ENCODE results near the gene STOX1. TPM values are rescaled to one million over a fixed set of nuclear protein-coding genes. Genes with fewer than 3 reads are reported as not detected.

STOX1 gene
- 7.8 and 8.0 TPM in 2 replicates for total RNA-seq
- long read RNA-seq, partial matches to known transcripts = 1 of 2 reads
- long read RNA-seq, other reads (novel, unspliced or antisense) = 1 of 2 reads

GRCh38 chr10:68826764-68827591 lies at the start of gene STOX1:
Gene STOX1 (plus strand): TSS chr10:68827531. CDS start chr10:68827624, 93 bp downstream.
- Mint-ChIP-seq H3K9me3 (ENCODE audit: low read depth) (no peaks in the 10 kb centered on the region), H3K4me3 (ENCODE audit: low read depth) (peak within 1 kb of the TSS; percentile 79), H3K36me3 (ENCODE audit: insufficient read depth) (no peaks in the 10 kb centered on the region), H3K27me3 (no peaks in the 10 kb centered on the region), H3K27ac (peak within 1 kb of the TSS; percentile 83), H3K4me1 (ENCODE audit: low read depth) (peaks cover 2% of the 10 kb centered on the region)
- TF ChIP-seq CTCF (IDR thresholded peaks at IDR 0.05; ENCODE audit: unreplicated experiment) = no peak
- DNase-seq (ENCODE audit: low spot score, unreplicated experiment) = peak; percentile 58

- DNase-seq (ENCODE audit: low spot score, unreplicated experiment) = no peak
- Mint-ChIP-seq H3K36me3 (ENCODE audit: insufficient read depth) (peaks cover 42% of the 10 kb centered on the region), H3K9me3 (ENCODE audit: low read depth) (no peaks in the 10 kb centered on the region), H3K4me3 (ENCODE audit: low read depth) (no peak overlapping the region), H3K4me1 (ENCODE audit: low read depth) (no peaks in the 10 kb centered on the region), H3K27ac (peak overlapping the region; percentile 3), H3K27me3 (no peaks in the 10 kb centered on the region)
- no peak for TF ChIP-seq CTCF (IDR thresholded peaks at IDR 0.05; ENCODE audit: unreplicated experiment)
Measured at GRCh38 chr10:68781613-68782574, 45.4 kb upstream of the STOX1 start.

GRCh38 chr10:68784476-68784875 lies 42.9 kb upstream of the STOX1 start:
- no peak for TF ChIP-seq CTCF (IDR thresholded peaks at IDR 0.05; ENCODE audit: unreplicated experiment)
- H3K4me3 Mint-ChIP-seq (ENCODE audit: low read depth) = no peak overlapping the region
- peaks cover 37% of the 10 kb centered on the region for H3K36me3 Mint-ChIP-seq (ENCODE audit: insufficient read depth)
- no peaks in the 10 kb centered on the region for H3K4me1 Mint-ChIP-seq (ENCODE audit: low read depth)
- no peak overlapping the region for H3K27ac Mint-ChIP-seq
- H3K27me3 Mint-ChIP-seq = no peaks in the 10 kb centered on the region
- DNase-seq (ENCODE audit: low spot score, unreplicated experiment) = no peak
- no peaks in the 10 kb centered on the region for H3K9me3 Mint-ChIP-seq (ENCODE audit: low read depth)

GRCh38 chr10:68787813-68788212 lies 39.5 kb upstream of the STOX1 start:
- H3K36me3 Mint-ChIP-seq (ENCODE audit: insufficient read depth) = peaks cover 27% of the 10 kb centered on the region
- no peaks in the 10 kb centered on the region for H3K27me3 Mint-ChIP-seq
- no peak for DNase-seq (ENCODE audit: low spot score, unreplicated experiment)
- TF ChIP-seq CTCF (IDR thresholded peaks at IDR 0.05; ENCODE audit: unreplicated experiment) = no peak
- peak overlapping the region; percentile 79 for H3K27ac Mint-ChIP-seq
- H3K9me3 Mint-ChIP-seq (ENCODE audit: low read depth) = no peaks in the 10 kb centered on the region
- no peaks in the 10 kb centered on the region for H3K4me1 Mint-ChIP-seq (ENCODE audit: low read depth)
- no peak overlapping the region for H3K4me3 Mint-ChIP-seq (ENCODE audit: low read depth)

GRCh38 chr10:68790476-68790875 lies 36.9 kb upstream of the STOX1 start:
- DNase-seq (ENCODE audit: low spot score, unreplicated experiment) = no peak
- Mint-ChIP-seq H3K27me3 (no peaks in the 10 kb centered on the region), H3K4me1 (ENCODE audit: low read depth) (no peaks in the 10 kb centered on the region), H3K9me3 (ENCODE audit: low read depth) (no peaks in the 10 kb centered on the region), H3K36me3 (ENCODE audit: insufficient read depth) (peaks cover 29% of the 10 kb centered on the region), H3K4me3 (ENCODE audit: low read depth) (no peak overlapping the region), H3K27ac (no peak overlapping the region)
- no peak for TF ChIP-seq CTCF (IDR thresholded peaks at IDR 0.05; ENCODE audit: unreplicated experiment)
